Measurements from ENCODE around the gene PKIG.

DNA sequence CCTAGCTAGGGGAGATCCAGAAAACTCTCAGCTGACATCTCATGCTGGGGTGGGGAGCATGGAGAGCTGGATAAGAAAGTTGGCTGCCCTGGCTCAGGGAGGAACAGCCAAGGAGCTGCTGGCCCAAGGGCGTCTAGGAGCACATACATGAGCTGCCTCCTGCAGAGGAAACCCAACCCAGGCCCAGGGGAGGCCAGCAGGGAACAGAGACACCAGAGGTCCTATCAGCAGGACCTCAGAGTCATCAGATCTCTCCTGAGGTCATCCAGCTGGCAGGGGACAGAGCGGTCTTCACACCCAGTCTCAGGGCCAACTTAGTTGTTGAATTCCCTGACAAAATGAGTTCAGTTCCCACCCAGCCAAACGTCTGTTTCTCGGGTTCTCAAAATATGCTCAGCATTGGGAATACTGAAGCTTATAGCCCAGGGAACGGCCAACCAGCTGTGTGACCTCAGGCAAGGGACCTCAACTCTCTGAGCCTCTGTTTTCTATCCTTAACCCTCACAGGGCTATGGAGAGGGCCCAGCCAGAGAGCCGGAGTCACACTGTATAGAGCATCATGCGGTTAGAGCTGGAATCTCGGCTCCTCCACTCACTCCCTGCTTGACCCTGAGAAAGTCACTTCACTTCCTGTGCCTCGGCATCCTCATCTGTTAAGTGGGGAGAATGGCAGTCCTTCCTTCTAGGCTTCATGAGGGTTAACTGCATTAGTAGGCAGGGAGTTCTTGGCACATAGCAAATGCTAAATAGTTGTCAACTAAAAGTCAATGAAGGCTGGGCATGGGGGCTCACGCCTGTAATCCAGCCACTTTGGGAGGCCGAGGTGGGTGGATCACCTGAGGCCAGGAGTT is 55.4 kb downstream of the PKIG start:
- TF ChIP-seq, protein P1, sequence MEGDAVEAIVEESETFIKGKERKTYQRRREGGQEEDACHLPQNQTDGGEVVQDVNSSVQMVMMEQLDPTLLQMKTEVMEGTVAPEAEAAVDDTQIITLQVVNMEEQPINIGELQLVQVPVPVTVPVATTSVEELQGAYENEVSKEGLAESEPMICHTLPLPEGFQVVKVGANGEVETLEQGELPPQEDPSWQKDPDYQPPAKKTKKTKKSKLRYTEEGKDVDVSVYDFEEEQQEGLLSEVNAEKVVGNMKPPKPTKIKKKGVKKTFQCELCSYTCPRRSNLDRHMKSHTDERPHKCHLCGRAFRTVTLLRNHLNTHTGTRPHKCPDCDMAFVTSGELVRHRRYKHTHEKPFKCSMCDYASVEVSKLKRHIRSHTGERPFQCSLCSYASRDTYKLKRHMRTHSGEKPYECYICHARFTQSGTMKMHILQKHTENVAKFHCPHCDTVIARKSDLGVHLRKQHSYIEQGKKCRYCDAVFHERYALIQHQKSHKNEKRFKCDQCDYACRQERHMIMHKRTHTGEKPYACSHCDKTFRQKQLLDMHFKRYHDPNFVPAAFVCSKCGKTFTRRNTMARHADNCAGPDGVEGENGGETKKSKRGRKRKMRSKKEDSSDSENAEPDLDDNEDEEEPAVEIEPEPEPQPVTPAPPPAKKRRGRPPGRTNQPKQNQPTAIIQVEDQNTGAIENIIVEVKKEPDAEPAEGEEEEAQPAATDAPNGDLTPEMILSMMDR (conservative IDR thresholded peaks at IDR 0.05; ENCODE audit: low read depth in 2 of 2) = no peak
- TF ChIP-seq POLR2AphosphoS5 (IDR thresholded peaks at IDR 0.05; ENCODE audit: low read depth) (no peak), EZH2 (IDR thresholded peaks at IDR 0.05; ENCODE audit: low read depth, unreplicated experiment) (no peak), JUNB (IDR thresholded peaks at IDR 0.05; ENCODE audit: unreplicated experiment) (no peak)

All from GM23338 (cell line).